ENCODE results near the gene IRX5. TPM values are rescaled to one million over a fixed set of nuclear protein-coding genes. Genes with fewer than 3 reads are reported as not detected.

Gene IRX5
- total and polyA plus RNA-seq, 2 of the 4 experiments (the other 2 are of a cell fraction) = not detected

DNA sequence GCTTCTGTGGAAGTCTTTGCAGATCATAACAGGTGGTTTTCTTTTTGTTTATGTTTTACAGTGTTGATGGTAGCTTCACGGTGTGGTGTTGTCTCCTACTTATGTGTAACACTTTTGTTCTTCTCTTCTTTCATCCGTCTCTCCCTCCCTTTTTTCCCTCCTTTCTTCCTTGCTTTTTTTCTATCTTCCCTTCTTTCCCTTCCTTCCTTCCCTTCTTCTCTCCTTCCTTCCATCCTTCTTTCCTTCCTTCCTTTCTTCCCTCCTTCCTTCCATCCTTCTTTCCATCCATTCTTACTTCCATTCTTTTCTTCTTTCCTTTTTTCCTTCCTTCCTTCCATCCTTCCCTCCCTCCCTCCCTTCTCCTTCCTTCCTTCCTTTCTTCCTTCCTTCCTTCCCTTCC lies 31.4 kb downstream of the IRX5 start:
- no peak overlapping the region for H3K18ac ChIP-seq (ENCODE audit: low read depth, low read length)
- no peak overlapping the region for H3K9ac ChIP-seq (ENCODE audit: low read depth, low read length)
- no peak overlapping the region for H2BK5ac ChIP-seq (ENCODE audit: low read depth, low read length, poor library complexity, severe bottlenecking)
- ATAC-seq (ENCODE audit: low read depth) = no peak
- TF ChIP-seq BHLHE40 (IDR thresholded peaks at IDR 0.05; ENCODE audit: low read depth, low read length) = no peak
- no peak for TF ChIP-seq RCOR1 (IDR thresholded peaks at IDR 0.05; ENCODE audit: insufficient replicate concordance, low read length)
- TF ChIP-seq POLR2A (IDR thresholded peaks at IDR 0.05; ENCODE audit: low read depth, low read length) = no peak
- no peak for TF ChIP-seq SMC3 (IDR thresholded peaks at IDR 0.05; ENCODE audit: low read depth, low read length)
- TF ChIP-seq MXI1 (IDR thresholded peaks at IDR 0.05; ENCODE audit: borderline replicate concordance, low read depth, low read length) = no peak
- no peak for TF ChIP-seq CEBPB (IDR thresholded peaks at IDR 0.05; ENCODE audit: low read depth, low read length)
- TF ChIP-seq, protein P1, sequence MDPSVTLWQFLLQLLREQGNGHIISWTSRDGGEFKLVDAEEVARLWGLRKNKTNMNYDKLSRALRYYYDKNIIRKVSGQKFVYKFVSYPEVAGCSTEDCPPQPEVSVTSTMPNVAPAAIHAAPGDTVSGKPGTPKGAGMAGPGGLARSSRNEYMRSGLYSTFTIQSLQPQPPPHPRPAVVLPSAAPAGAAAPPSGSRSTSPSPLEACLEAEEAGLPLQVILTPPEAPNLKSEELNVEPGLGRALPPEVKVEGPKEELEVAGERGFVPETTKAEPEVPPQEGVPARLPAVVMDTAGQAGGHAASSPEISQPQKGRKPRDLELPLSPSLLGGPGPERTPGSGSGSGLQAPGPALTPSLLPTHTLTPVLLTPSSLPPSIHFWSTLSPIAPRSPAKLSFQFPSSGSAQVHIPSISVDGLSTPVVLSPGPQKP (IDR thresholded peaks at IDR 0.05; ENCODE audit: borderline replicate concordance, low read depth, low read length) = no peak
- TF ChIP-seq, protein P2, sequence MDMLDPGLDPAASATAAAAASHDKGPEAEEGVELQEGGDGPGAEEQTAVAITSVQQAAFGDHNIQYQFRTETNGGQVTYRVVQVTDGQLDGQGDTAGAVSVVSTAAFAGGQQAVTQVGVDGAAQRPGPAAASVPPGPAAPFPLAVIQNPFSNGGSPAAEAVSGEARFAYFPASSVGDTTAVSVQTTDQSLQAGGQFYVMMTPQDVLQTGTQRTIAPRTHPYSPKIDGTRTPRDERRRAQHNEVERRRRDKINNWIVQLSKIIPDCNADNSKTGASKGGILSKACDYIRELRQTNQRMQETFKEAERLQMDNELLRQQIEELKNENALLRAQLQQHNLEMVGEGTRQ (IDR thresholded peaks at IDR 0.05; ENCODE audit: low read depth, low read length) = no peak
- no peak for TF ChIP-seq FOS (IDR thresholded peaks at IDR 0.05; ENCODE audit: low read depth, low read length)
- TF ChIP-seq, protein P3, sequence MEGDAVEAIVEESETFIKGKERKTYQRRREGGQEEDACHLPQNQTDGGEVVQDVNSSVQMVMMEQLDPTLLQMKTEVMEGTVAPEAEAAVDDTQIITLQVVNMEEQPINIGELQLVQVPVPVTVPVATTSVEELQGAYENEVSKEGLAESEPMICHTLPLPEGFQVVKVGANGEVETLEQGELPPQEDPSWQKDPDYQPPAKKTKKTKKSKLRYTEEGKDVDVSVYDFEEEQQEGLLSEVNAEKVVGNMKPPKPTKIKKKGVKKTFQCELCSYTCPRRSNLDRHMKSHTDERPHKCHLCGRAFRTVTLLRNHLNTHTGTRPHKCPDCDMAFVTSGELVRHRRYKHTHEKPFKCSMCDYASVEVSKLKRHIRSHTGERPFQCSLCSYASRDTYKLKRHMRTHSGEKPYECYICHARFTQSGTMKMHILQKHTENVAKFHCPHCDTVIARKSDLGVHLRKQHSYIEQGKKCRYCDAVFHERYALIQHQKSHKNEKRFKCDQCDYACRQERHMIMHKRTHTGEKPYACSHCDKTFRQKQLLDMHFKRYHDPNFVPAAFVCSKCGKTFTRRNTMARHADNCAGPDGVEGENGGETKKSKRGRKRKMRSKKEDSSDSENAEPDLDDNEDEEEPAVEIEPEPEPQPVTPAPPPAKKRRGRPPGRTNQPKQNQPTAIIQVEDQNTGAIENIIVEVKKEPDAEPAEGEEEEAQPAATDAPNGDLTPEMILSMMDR (conservative IDR thresholded peaks at IDR 0.05; ENCODE audit: low read depth, low read length) = no peak
- no peak for TF ChIP-seq MAZ (IDR thresholded peaks at IDR 0.05; ENCODE audit: borderline replicate concordance, low read depth, low read length)
- no peak overlapping the region for H3K23ac ChIP-seq (ENCODE audit: low read depth, low read length)
- POLR2A ChIA-PET (ENCODE audit: unreplicated experiment) = no interaction called here
- no TSS peak for BruUV-seq (replicated peaks)
- H4K91ac ChIP-seq (ENCODE audit: insufficient read depth, low read depth, low read length) = no peak overlapping the region
- dilution Hi-C loops (cut with HindIII; ENCODE audit: low sequenced_read_pairs, unreplicated experiment) = no loop called here
- no peaks in the 10 kb centered on the region for H3K9me3 ChIP-seq (ENCODE audit: control insufficient read depth, insufficient read depth, low read length)
- H4K8ac ChIP-seq (ENCODE audit: low read depth in 2 of 2, low read length in 2 of 2) = no peak overlapping the region
- no peaks in the 10 kb centered on the region for H3K36me3 ChIP-seq (ENCODE audit: control insufficient read depth, insufficient read depth, low read length)
- in situ Hi-C loops (cut with MboI; ENCODE audit: low sequenced_read_pairs) = no loop called here
- no peaks in the 10 kb centered on the region for H3K27me3 ChIP-seq (ENCODE audit: control insufficient read depth, insufficient read depth, low read length)
- no peak overlapping the region for H4K5ac ChIP-seq (ENCODE audit: low read depth, low read length)
- H3K4ac ChIP-seq (ENCODE audit: low read depth, low read length) = no peak overlapping the region
- no peaks in the 10 kb centered on the region for H3K4me1 ChIP-seq (ENCODE audit: control insufficient read depth, insufficient read depth, low read length)
- H3K56ac ChIP-seq (ENCODE audit: extremely low read depth, insufficient read depth, low read length) = no peak overlapping the region
- no peaks in the 10 kb centered on the region for H3K9me1 ChIP-seq (ENCODE audit: insufficient read depth, low read length)
- no peak overlapping the region for H3K14ac ChIP-seq (replicated peaks; ENCODE audit: low read depth, low read length)
- no peak overlapping the region for H3K27ac ChIP-seq (ENCODE audit: insufficient read depth, low read length)
- no peaks in the 10 kb centered on the region for H4K20me1 ChIP-seq (ENCODE audit: insufficient read depth, low read length)
- no peak overlapping the region for H2BK15ac ChIP-seq (ENCODE audit: low read depth, low read length)
- H3K79me1 ChIP-seq (ENCODE audit: low read depth in 1 of 2, low read length in 2 of 2) = no peaks in the 10 kb centered on the region
- no peak overlapping the region for H2AK9ac ChIP-seq (replicated peaks; ENCODE audit: low read depth, low read length, poor library complexity)
- CTCF ChIA-PET = no interaction called here
- no peak overlapping the region for H3K4me2 ChIP-seq (ENCODE audit: low read depth, low read length)
- no peak overlapping the region for H3K4me3 ChIP-seq (ENCODE audit: insufficient read depth, low read depth, low read length)
- intact Hi-C loops (cut with micrococcal nuclease) = no loop called here
- H2AFZ ChIP-seq (replicated peaks; ENCODE audit: low read length, poor library complexity) = no peak overlapping the region
- H2AK5ac ChIP-seq (ENCODE audit: low read depth, low read length) = no peak overlapping the region
- no peak overlapping the region for H2BK120ac ChIP-seq (ENCODE audit: low read depth, low read length)
- 50% methylated on average over 1 of the region's 2 CpGs; no CpG with 5 or more reads in 1 of the 2 experiments for WGBS, 2 experiments (ENCODE audit: extremely low coverage in 2 of 2, insufficient read length in 1 of 2)
- no peak overlapping the region for H2BK20ac ChIP-seq (ENCODE audit: low read depth, low read length)
- DNase-seq = no peak

All from IMR-90 (cell line).